Activated naive CD4-positive, alpha-beta T cell treated with anti-CD3 and anti-CD28 coated beads for 36 hours (primary cell): ENCODE data around the gene PTK7. TPM values are rescaled to one million over a fixed set of nuclear protein-coding genes. Genes with fewer than 3 reads are reported as not detected.
A peak's percentile ranks its signal among the peaks of the same experiment; 100 is the strongest.

Experiments
- CTCF ChIA-PET: fragments of 350-600 bp; sonication (Branson Sonifier 250); formaldehyde crosslinking; loops from one replicate; lab custom pipeline; 2021; ENCODE audit warnings: antibody characterized with exemption; lab: Charles Lee
- DNase-seq: peaks from one replicate; pipeline ENCODE4 v3.0.0-alpha.2; 2020
- H3K27ac Mint-ChIP-seq: one replicate; pipeline ENCODE4 v1.8.0; 2021; ENCODE audit warnings: mild to moderate bottlenecking, mixed read lengths
- H3K27me3 Mint-ChIP-seq: one replicate; pipeline ENCODE4 v1.8.0; 2021; ENCODE audit warnings: low read depth, mixed read lengths
- H3K36me3 Mint-ChIP-seq: one replicate; pipeline ENCODE4 v1.8.0; 2021; ENCODE audit warnings: low read depth, mixed read lengths
- H3K4me1 Mint-ChIP-seq: one replicate; pipeline ENCODE4 v1.8.0; 2021; ENCODE audit warnings: low read depth, mixed read lengths
- H3K4me3 Mint-ChIP-seq: one replicate; pipeline ENCODE4 v1.8.0; 2021; ENCODE audit warnings: mild to moderate bottlenecking, moderate library complexity, mixed read lengths
- H3K9me3 Mint-ChIP-seq: one replicate; pipeline ENCODE4 v1.8.0; 2021; ENCODE audit warnings: mixed read lengths
- intact Hi-C: fragments of 100-400 bp; cut with micrococcal nuclease; formaldehyde crosslinking; loops from one replicate; pipeline ENCODE4 v1.15.1; 2023
- total RNA-seq, 2 experiments: library from RNA; stranded (reverse); gene quantifications; one replicate each; pipeline ENCODE4 v1.2.3, GENCODE V29; 2021

The PTK7 gene
- total RNA-seq, 2 experiments from 2014 or later, result 2.0 to 2.2 TPM

DNA sequence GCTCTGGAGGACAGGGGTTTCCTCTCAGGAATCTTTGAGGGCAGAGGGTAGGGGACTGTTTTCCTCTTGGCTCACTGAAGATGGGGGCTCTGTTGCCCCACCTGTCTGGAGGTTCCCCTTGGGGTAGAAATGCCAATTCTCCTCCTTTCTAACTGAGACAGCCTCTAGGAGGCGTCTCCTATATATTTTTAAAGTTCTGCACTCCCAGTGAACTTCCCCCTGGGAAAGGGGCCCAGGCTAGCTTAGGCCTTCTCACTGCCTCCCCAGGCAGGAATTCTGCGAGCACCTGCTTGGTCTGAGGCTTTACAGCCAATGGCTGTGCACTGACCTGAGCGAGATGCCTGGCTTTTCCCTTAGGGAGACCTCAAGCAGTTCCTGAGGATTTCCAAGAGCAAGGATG is 70.1 kb downstream of the PTK7 start:
- Mint-ChIP-seq H3K9me3 (no peaks in the 10 kb centered on the region), H3K4me3 (no peak overlapping the region), H3K27ac (no peak overlapping the region), H3K36me3 (no peaks in the 10 kb centered on the region), H3K4me1 (peaks cover 16% of the 10 kb centered on the region), H3K27me3 (no peaks in the 10 kb centered on the region)
- no peak for DNase-seq
- intact Hi-C loops, result no loop called here
- CTCF ChIA-PET, result interaction anchor here (0.5 kb wide), 1 partner anchor 225 kb away, joined by 5 read pairs; no protein-coding TSS in a partner anchor

GRCh38 chr6:43146709-43147688 is 70.9 kb downstream of the PTK7 start:
- Mint-ChIP-seq H3K36me3 (no peaks in the 10 kb centered on the region), H3K27me3 (no peaks in the 10 kb centered on the region), H3K4me3 (no peak overlapping the region), H3K27ac (no peak overlapping the region), H3K4me1 (peaks cover 16% of the 10 kb centered on the region), H3K9me3 (no peaks in the 10 kb centered on the region)
- CTCF ChIA-PET, result interaction anchor here (0.5 to 0.8 kb wide), 2 partner anchors 226 to 246 kb away, joined by 3 to 5 read pairs; no protein-coding TSS in a partner anchor
- DNase-seq, result no peak
- intact Hi-C loops, result no loop called here

GRCh38 chr6:43147691-43148477 is 71.8 kb downstream of the PTK7 start:
- no peaks in the 10 kb centered on the region for H3K9me3 Mint-ChIP-seq
- no peak overlapping the region for H3K27ac Mint-ChIP-seq
- no peak for DNase-seq
- CTCF ChIA-PET, result interaction anchor here (0.8 kb wide), 1 partner anchor 247 kb away, joined by 3 read pairs; no protein-coding TSS in a partner anchor
- no peaks in the 10 kb centered on the region for H3K27me3 Mint-ChIP-seq
- intact Hi-C loops, result no loop called here
- H3K4me3 Mint-ChIP-seq, result no peak overlapping the region
- peaks cover 8% of the 10 kb centered on the region for H3K4me1 Mint-ChIP-seq
- no peaks in the 10 kb centered on the region for H3K36me3 Mint-ChIP-seq

GRCh38 chr6:43149265-43149664 is 73.2 kb downstream of the PTK7 start:
- no peaks in the 10 kb centered on the region for H3K36me3 Mint-ChIP-seq
- no peak for DNase-seq
- H3K4me3 Mint-ChIP-seq, result no peak overlapping the region
- intact Hi-C loops, result no loop called here
- H3K27ac Mint-ChIP-seq, result no peak overlapping the region
- H3K9me3 Mint-ChIP-seq, result no peaks in the 10 kb centered on the region
- H3K4me1 Mint-ChIP-seq, result no peaks in the 10 kb centered on the region
- no peaks in the 10 kb centered on the region for H3K27me3 Mint-ChIP-seq
- CTCF ChIA-PET, result interaction anchor here (0.8 to 1.2 kb wide), 2 partner anchors 36 to 185 kb away, joined by 3 to 4 read pairs; no protein-coding TSS in a partner anchor

DNA sequence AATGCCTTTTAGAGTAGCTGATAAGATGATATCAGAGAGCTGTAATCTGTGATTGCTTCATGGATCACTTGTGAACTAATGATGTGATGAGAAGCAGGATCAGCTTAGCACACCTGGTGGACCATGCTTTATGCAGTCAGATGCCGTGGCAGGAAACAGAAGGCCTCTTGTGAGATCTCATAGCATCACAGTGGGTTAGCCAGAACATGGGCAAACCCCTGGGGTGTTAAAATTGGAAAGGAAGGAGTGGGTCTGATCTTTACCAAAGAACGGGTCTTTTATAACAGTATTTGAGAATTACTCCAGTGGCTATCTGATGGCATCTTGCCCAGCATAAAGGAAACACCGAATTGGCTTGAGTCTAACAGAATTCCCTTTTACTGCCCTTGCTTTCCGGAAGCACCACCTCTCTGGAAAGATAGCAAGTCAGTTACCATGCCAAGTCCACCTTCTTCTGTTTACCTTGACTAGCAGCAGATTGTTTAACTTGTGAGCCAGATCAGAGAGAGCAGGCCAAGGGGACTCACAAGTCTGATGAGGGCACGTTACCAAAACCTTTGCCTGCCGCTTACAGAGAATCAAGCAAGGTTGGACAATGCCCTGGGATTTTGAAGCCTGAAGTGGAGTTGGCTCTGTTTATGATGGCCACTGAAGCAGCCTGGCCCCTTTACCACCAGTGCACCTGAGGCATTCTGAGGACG is 74.1 kb downstream of the PTK7 start:
- CTCF ChIA-PET, result interaction anchor here (0.8 to 1.2 kb wide), 2 partner anchors 37 to 186 kb away, joined by 3 to 4 read pairs; no protein-coding TSS in a partner anchor
- Mint-ChIP-seq H3K4me3 (no peak overlapping the region), H3K9me3 (no peaks in the 10 kb centered on the region), H3K36me3 (no peaks in the 10 kb centered on the region), H3K27ac (no peak overlapping the region), H3K27me3 (no peaks in the 10 kb centered on the region), H3K4me1 (no peaks in the 10 kb centered on the region)
- intact Hi-C loops, result no loop called here
- DNase-seq, result no peak

DNA sequence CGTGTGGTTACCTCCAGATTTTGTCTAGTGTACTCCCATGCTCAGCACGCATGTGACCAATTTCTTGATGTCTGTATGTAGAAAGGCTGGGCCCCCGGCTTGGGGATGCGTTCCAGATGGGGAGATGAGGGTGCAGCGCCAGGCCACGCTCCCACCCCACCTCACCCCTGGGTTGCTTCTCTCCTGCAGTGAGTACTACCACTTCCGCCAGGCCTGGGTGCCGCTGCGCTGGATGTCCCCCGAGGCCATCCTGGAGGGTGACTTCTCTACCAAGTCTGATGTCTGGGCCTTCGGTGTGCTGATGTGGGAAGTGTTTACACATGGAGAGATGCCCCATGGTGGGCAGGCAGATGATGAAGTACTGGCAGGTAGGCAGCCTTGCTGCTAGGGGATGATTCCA is 83.5 kb downstream of the PTK7 start:
- intact Hi-C loops, result no loop called here
- H3K4me3 Mint-ChIP-seq, result no peak overlapping the region
- no peaks in the 10 kb centered on the region for H3K9me3 Mint-ChIP-seq
- H3K36me3 Mint-ChIP-seq, result no peaks in the 10 kb centered on the region
- no peaks in the 10 kb centered on the region for H3K4me1 Mint-ChIP-seq
- H3K27me3 Mint-ChIP-seq, result no peaks in the 10 kb centered on the region
- H3K27ac Mint-ChIP-seq, result no peak overlapping the region
- no peak for DNase-seq
- CTCF ChIA-PET, result interaction anchor here (1.3 kb wide), 1 partner anchor 16 kb away, joined by 6 read pairs; no protein-coding TSS in a partner anchor

DNA sequence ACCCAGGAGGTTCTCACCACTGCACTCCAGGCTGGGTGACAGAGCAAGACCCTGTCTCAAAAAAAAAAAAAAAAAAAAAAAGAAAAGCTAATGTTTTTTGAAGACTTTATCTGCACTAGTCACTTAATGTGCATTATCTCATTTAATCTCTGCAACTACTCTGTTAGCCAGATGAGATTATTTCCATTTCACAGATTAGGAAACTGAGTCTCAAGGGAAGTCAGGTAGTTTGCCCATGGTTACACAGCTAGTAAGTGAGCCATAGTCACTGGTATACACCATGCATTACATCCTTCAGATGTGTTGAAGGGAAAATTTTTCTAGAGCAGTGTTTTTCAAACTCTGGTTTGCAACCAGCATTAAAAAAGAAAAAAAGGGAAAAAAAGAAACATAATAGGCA is 87.8 kb downstream of the PTK7 start:
- H3K4me3 Mint-ChIP-seq, result no peak overlapping the region
- H3K27ac Mint-ChIP-seq, result no peak overlapping the region
- H3K4me1 Mint-ChIP-seq, result no peaks in the 10 kb centered on the region
- intact Hi-C loops, result no loop called here
- no peaks in the 10 kb centered on the region for H3K9me3 Mint-ChIP-seq
- no peaks in the 10 kb centered on the region for H3K36me3 Mint-ChIP-seq
- CTCF ChIA-PET, result interaction anchor here (0.6 to 1.0 kb wide), 2 partner anchors 20 to 37 kb away, joined by 3 to 4 read pairs; no protein-coding TSS in a partner anchor
- DNase-seq, result no peak
- no peaks in the 10 kb centered on the region for H3K27me3 Mint-ChIP-seq

DNA sequence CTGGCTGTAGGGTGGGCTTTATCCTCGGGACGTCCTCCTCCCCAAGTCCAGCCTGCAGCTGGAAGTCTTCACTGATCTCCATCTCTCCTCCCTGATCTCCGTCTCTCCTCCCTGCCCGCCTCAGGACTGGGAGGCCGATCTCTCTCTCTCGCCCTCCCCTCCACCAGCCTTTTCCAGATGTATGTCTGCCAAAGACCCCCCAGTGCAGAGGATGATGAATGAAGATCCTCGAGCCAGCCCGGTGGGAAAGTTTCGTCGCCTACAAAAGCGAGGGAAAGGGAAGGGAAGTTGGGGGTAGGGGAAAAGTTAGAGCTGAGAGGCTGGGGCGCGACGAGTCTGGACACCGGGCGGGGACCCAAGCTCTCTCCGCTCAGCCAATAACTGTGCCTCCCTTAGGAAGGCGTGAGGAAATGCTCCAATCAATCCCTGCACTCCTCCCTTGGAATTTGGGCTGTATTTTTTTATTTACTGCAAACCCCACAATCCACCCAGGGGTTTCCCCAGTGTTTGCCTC is 94.4 kb downstream of the PTK7 start:
- H3K9me3 Mint-ChIP-seq, result no peaks in the 10 kb centered on the region
- no peak for DNase-seq
- H3K27me3 Mint-ChIP-seq, result no peaks in the 10 kb centered on the region
- H3K4me3 Mint-ChIP-seq, result peak overlapping the region; percentile 96
- intact Hi-C loops, result loop anchor here (2.0 to 5.0 kb wide), 6 partner anchors 306 to 1123 kb away; partner anchors contain the start of genes GTPBP2, POLH, POLR1C and TJAP1
- peaks cover 3% of the 10 kb centered on the region for H3K36me3 Mint-ChIP-seq
- peak overlapping the region; percentile 89 for H3K27ac Mint-ChIP-seq
- CTCF ChIA-PET, result interaction anchor here (0.6 to 2.1 kb wide), 3 partner anchors 27 to 1268 kb away, joined by 3 to 11 read pairs (median 4); no protein-coding TSS in a partner anchor
- H3K4me1 Mint-ChIP-seq, result peaks cover 33% of the 10 kb centered on the region

DNA sequence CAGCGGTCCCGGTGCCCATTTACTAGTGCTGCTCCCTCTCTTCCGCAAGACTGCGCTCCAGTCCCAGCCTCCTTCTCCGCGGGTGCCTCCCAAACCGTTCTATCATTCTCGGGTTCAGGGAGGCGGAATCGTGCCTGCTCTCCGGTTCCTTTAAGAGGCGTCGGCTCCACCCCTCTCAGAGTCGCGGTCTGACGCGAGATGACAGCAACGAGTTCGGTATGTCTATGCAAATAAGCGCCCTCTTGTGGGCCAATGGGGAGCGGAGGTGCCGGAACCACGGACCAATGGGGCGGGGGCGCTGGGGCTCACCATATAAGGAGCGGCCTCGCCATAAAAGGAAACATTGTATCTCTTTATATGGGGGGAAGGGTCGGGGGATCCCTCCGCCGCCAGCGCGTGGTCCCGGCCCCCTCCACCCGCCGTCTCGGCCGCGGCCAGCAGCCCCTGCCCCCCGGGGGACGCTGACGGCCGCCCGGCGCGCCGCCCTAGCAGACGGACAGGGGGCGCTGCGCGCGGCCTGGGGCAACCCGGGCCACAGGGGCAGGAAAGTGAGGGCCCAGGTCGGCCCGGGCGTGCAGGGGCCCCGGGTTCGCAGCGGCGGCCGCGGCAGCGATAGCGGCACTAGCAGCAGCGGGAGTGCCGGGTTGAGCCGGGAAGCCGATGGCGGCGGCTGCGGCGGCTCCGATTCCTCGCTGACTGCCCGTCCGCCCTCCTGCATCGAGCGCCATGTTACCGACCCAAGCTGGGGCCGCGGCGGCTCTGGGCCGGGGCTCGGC is 95.0 kb downstream of the PTK7 start, which contains the start of gene SRF:
Gene SRF, plus strand, starts transcription at position 339 of the 776 bp plus-strand sequence. Its CDS starts 388 bp downstream, at position 727.
- no peaks in the 10 kb centered on the region for H3K27me3 Mint-ChIP-seq
- H3K4me3 Mint-ChIP-seq, result peak within 1 kb of the TSS; percentile 96
- intact Hi-C loops, result loop anchor here (1.0 to 5.0 kb wide), 15 partner anchors 112 to 1124 kb away; partner anchors contain the start of genes ABCC10, CNPY3, CUL7 and GTPBP2
- no peaks in the 10 kb centered on the region for H3K9me3 Mint-ChIP-seq
- peak within 1 kb of the TSS; percentile 89 for H3K27ac Mint-ChIP-seq
- CTCF ChIA-PET, result interaction anchor here (2.1 kb wide), 1 partner anchor 27 kb away, joined by 11 read pairs; no protein-coding TSS in a partner anchor
- peaks cover 7% of the 10 kb centered on the region for H3K36me3 Mint-ChIP-seq
- DNase-seq, result peak; percentile 100
- peaks cover 35% of the 10 kb centered on the region for H3K4me1 Mint-ChIP-seq

DNA sequence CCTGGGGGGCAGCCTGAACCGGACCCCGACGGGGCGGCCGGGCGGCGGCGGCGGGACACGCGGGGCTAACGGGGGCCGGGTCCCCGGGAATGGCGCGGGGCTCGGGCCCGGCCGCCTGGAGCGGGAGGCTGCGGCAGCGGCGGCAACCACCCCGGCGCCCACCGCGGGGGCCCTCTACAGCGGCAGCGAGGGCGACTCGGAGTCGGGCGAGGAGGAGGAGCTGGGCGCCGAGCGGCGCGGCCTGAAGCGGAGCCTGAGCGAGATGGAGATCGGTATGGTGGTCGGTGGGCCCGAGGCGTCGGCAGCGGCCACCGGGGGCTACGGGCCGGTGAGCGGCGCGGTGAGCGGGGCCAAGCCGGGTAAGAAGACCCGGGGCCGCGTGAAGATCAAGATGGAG is 95.6 kb downstream of the PTK7 start:
- intact Hi-C loops, result loop anchor here (1.0 to 5.0 kb wide), 15 partner anchors 112 to 1124 kb away; partner anchors contain the start of genes ABCC10, CNPY3, CUL7 and GTPBP2
- Mint-ChIP-seq H3K4me1 (peaks cover 36% of the 10 kb centered on the region), H3K36me3 (peaks cover 13% of the 10 kb centered on the region), H3K4me3 (peak overlapping the region; percentile 90), H3K27me3 (no peaks in the 10 kb centered on the region), H3K9me3 (no peaks in the 10 kb centered on the region), H3K27ac (peak overlapping the region; percentile 77)
- CTCF ChIA-PET, result no interaction called here
- DNase-seq, result peak; percentile 32
